CD4-positive, alpha-beta T cell (primary cell): ENCODE results near the gene PRDX2. TPM values are rescaled to one million over a fixed set of nuclear protein-coding genes. Genes with fewer than 3 reads are reported as not detected.

Source experiments
- ATAC-seq: fragments of 200-7000 bp; cut with Tn5 transposase; one replicate; pipeline ENCODE4 v1.10.0; 2022; ENCODE audit warnings: mild to moderate bottlenecking; ENCODE audit not compliant: poor library complexity
- CTCF ChIA-PET: fragments of 350-600 bp; sonication (Branson Sonifier 250); formaldehyde crosslinking; loops from one replicate; lab custom pipeline; 2021; ENCODE audit warnings: antibody characterized with exemption, inconsistent platforms; lab: Charles Lee
- POLR2A ChIA-PET: fragments of 350-600 bp; sonication (Branson Sonifier 250); formaldehyde crosslinking; loops from one replicate; lab custom pipeline; 2021; ENCODE audit warnings: antibody characterized with exemption, inconsistent platforms; lab: Charles Lee
- DNase-seq, 14 experiments: peaks; one replicate each; pipeline ENCODE4 v3.0.0-alpha.2; 2013 to 2020; ENCODE audit warnings: mixed read lengths in 2 of 14
- H3K27ac ChIP-seq, 2 donors: one replicate each; pipeline versions ENCODE4 v1.5.1 to v1.7.0; 2013; ENCODE audit warnings: low read length in 2 of 2, low read depth in 1 of 2, mild to moderate bottlenecking in 1 of 2
- H3K27me3 ChIP-seq, 2 experiments: 1 replicate in 1 of 2; 2 replicates in 1 of 2; pipeline versions ENCODE4 v1.6.1 to v1.7.0; 2013; ENCODE audit warnings: low read length in 2 of 2, control low read depth in 1 of 2, mild to moderate bottlenecking in 1 of 2, moderate library complexity in 1 of 2; ENCODE audit not compliant: insufficient read depth in 2 of 2, control insufficient read depth in 1 of 2
- H3K36me3 ChIP-seq: one replicate; pipeline ENCODE4 v1.6.1; 2013; ENCODE audit warnings: low read length, control low read depth; ENCODE audit not compliant: insufficient read depth
- H3K4me1 ChIP-seq: one replicate; pipeline ENCODE4 v1.6.1; 2013; ENCODE audit warnings: low read length, control low read depth; ENCODE audit not compliant: insufficient read depth
- H3K4me3 ChIP-seq: one replicate; pipeline ENCODE4 v1.5.1; 2013; ENCODE audit warnings: mild to moderate bottlenecking, low read length, moderate library complexity
- H3K9me3 ChIP-seq, 2 experiments: 1 replicate in 1 of 2; 2 replicates in 1 of 2; pipeline versions ENCODE4 v1.6.1 to v1.7.0; 2013; ENCODE audit warnings: low read length in 2 of 2, mild to moderate bottlenecking in 2 of 2, control low read depth in 1 of 2, moderate library complexity in 1 of 2; ENCODE audit not compliant: control insufficient read depth in 1 of 2, insufficient read depth in 1 of 2
- H3K27ac Mint-ChIP-seq: one replicate; pipeline ENCODE4 v1.8.0; 2020; ENCODE audit warnings: mixed read lengths
- H3K27me3 Mint-ChIP-seq: one replicate; pipeline ENCODE4 v1.8.0; 2021; ENCODE audit warnings: mixed read lengths
- H3K36me3 Mint-ChIP-seq: one replicate; pipeline ENCODE4 v1.8.0; 2021; ENCODE audit warnings: low read depth, mixed read lengths
- H3K4me1 Mint-ChIP-seq: one replicate; pipeline ENCODE4 v1.8.0; 2021; ENCODE audit warnings: low read depth, mixed read lengths
- H3K4me3 Mint-ChIP-seq: one replicate; pipeline ENCODE4 v1.8.0; 2020; ENCODE audit warnings: mild to moderate bottlenecking, mixed read lengths
- H3K9me3 Mint-ChIP-seq: one replicate; pipeline ENCODE4 v1.8.0; 2020; ENCODE audit warnings: mixed read lengths
- intact Hi-C, 2 experiments: fragments of 100-400 bp; cut with DNase I in 1 of 2; cut with micrococcal nuclease in 1 of 2; formaldehyde crosslinking; loops; one replicate each; pipeline versions ENCODE4 v1.15.1 to v1.9.0; 2023 to 2025; cut with DNase I, micrococcal nuclease
- total RNA-seq, 174 experiments: library from RNA in 2 of 174; stranded (reverse) in 2 of 174; gene quantifications; one replicate each; pipeline ENCODE4 v1.2.3 and lab custom pipeline; 2021 to 2026
- TF ChIP-seq, protein P1 (sequence below): fragments of 200-600 bp; IDR thresholded peaks from one replicate; pipeline ENCODE4 v1.8.0; 2022; ENCODE audit warnings: antibody characterized with exemption, mild to moderate bottlenecking

The PRDX2 gene
- total RNA-seq, 2 experiments from 2014 or later: 59.7 to 65.9 TPM

GRCh38 chr19:12833418-12833737 lies 31.8 kb upstream of the PRDX2 start:
- TF ChIP-seq, protein P1, sequence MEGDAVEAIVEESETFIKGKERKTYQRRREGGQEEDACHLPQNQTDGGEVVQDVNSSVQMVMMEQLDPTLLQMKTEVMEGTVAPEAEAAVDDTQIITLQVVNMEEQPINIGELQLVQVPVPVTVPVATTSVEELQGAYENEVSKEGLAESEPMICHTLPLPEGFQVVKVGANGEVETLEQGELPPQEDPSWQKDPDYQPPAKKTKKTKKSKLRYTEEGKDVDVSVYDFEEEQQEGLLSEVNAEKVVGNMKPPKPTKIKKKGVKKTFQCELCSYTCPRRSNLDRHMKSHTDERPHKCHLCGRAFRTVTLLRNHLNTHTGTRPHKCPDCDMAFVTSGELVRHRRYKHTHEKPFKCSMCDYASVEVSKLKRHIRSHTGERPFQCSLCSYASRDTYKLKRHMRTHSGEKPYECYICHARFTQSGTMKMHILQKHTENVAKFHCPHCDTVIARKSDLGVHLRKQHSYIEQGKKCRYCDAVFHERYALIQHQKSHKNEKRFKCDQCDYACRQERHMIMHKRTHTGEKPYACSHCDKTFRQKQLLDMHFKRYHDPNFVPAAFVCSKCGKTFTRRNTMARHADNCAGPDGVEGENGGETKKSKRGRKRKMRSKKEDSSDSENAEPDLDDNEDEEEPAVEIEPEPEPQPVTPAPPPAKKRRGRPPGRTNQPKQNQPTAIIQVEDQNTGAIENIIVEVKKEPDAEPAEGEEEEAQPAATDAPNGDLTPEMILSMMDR: no peak
- Histone ChIP-seq H3K4me3 (no peak overlapping the region), H3K27me3 (peaks cover 85 to 94% of the 10 kb centered on the region in 2 experiments), H3K9me3 (peaks cover 0 to 46% of the 10 kb centered on the region in 2 experiments), H3K27ac (no peak overlapping the region), H3K36me3 (no peaks in the 10 kb centered on the region), H3K4me1 (peaks cover 34% of the 10 kb centered on the region)
- peaks cover 92% of the 10 kb centered on the region for H3K27me3 Mint-ChIP-seq
- no peak overlapping the region for H3K27ac Mint-ChIP-seq
- ATAC-seq: no peak
- CTCF ChIA-PET: interaction anchor here (0.6 kb wide), 1 partner anchor 14 kb away, joined by 4 read pairs; no protein-coding TSS in a partner anchor
- intact Hi-C loops: no loop called here
- POLR2A ChIA-PET: no interaction called here
- peaks cover 29% of the 10 kb centered on the region for H3K4me1 Mint-ChIP-seq
- H3K4me3 Mint-ChIP-seq: no peak overlapping the region
- no peaks in the 10 kb centered on the region for H3K36me3 Mint-ChIP-seq
- no peaks in the 10 kb centered on the region for H3K9me3 Mint-ChIP-seq
- DNase-seq: no peak

- ATAC-seq: peak; percentile 25
- Histone ChIP-seq H3K27ac (no peak overlapping the region), H3K27me3 (peaks cover 76 to 82% of the 10 kb centered on the region in 2 experiments), H3K4me1 (peaks cover 25% of the 10 kb centered on the region), H3K4me3 (no peak overlapping the region), H3K36me3 (no peaks in the 10 kb centered on the region), H3K9me3 (peaks cover 0 to 27% of the 10 kb centered on the region in 2 experiments)
- peaks cover 78% of the 10 kb centered on the region for H3K27me3 Mint-ChIP-seq
- H3K4me3 Mint-ChIP-seq: no peak overlapping the region
- H3K9me3 Mint-ChIP-seq: no peaks in the 10 kb centered on the region
- intact Hi-C loops: no loop called here
- H3K36me3 Mint-ChIP-seq: no peaks in the 10 kb centered on the region
- CTCF ChIA-PET: interaction anchor here (1.6 to 1.7 kb wide), 2 partner anchors 46 to 71 kb away, joined by 3 read pairs; no protein-coding TSS in a partner anchor
- POLR2A ChIA-PET: interaction anchor here (0.6 kb wide), 1 partner anchor 111 kb away, joined by 3 read pairs; no protein-coding TSS in a partner anchor
- no peak overlapping the region for H3K27ac Mint-ChIP-seq
- H3K4me1 Mint-ChIP-seq: peaks cover 16% of the 10 kb centered on the region
- TF ChIP-seq, protein P1: no peak
- DNase-seq: peak in 1 of 14 experiments; percentile 51
Observed at GRCh38 chr19:12828494-12828893, 26.9 kb upstream of the PRDX2 start.

- no peaks in the 10 kb centered on the region for H3K4me1 Mint-ChIP-seq
- no peak overlapping the region for H3K4me3 Mint-ChIP-seq
- H3K27ac Mint-ChIP-seq: no peak overlapping the region
Observed at GRCh38 chr19:12825254-12826131, 23.9 kb upstream of the PRDX2 start.

More at GRCh38 chr19:12825254-12826131, 23.9 kb upstream of the PRDX2 start:
- ChIA-PET POLR2A (no interaction called here), CTCF (interaction anchor here (0.5 to 0.9 kb wide), 2 partner anchors 11 to 278 kb away, joined by 3 to 4 read pairs; no protein-coding TSS in a partner anchor)
- no peak overlapping the region for H3K27ac ChIP-seq
- no peak overlapping the region for H3K4me3 ChIP-seq
- H3K9me3 ChIP-seq: peaks cover 0 to 19% of the 10 kb centered on the region in 2 experiments
- ATAC-seq (peak; percentile 24), DNase-seq (peak in 4 of 14 experiments; percentile 22 to 53 (median 44))
- Mint-ChIP-seq H3K9me3 (no peaks in the 10 kb centered on the region), H3K27me3 (peaks cover 53% of the 10 kb centered on the region), H3K36me3 (no peaks in the 10 kb centered on the region)
- peaks cover 46 to 52% of the 10 kb centered on the region in 2 experiments for H3K27me3 ChIP-seq
- TF ChIP-seq, protein P1: peak; percentile 16
- intact Hi-C loops: no loop called here
- H3K4me1 ChIP-seq: peaks cover 10% of the 10 kb centered on the region
- H3K36me3 ChIP-seq: no peaks in the 10 kb centered on the region
